H1 (cell line): ENCODE measurements around the gene RASEF. TPM values are rescaled to one million over a fixed set of nuclear protein-coding genes. Genes with fewer than 3 reads are reported as not detected.

Experiments
- CTCF ChIA-PET: fragments of 300-600 bp; sonication (Branson Sonifier 250); formaldehyde crosslinking; loops from one replicate; lab custom pipeline; 2021; ENCODE audit not compliant: partially characterized antibody; lab: Charles Lee
- POLR2A ChIA-PET: fragments of 300-600 bp; sonication (Branson Sonifier 250); formaldehyde crosslinking; loops from one replicate; lab custom pipeline; 2021; ENCODE audit warnings: inconsistent platforms; ENCODE audit not compliant: partially characterized antibody; lab: Charles Lee
- DNase-seq, 2 experiments: peaks; one replicate each; pipeline versions ENCODE4 v3.0.0 to v3.0.0-alpha.2; 2010 to 2022; ENCODE audit warnings: low spot score in 2 of 2, low read depth in 1 of 2, mixed read lengths in 1 of 2
- FAIRE-seq: peaks from 2 replicates; lab custom pipeline; 2011; peaks lifted over from hg19 to GRCh38; lab: Jason Lieb, UNC
- H2AFZ ChIP-seq: 2 replicates; pipeline ENCODE4 v1.8.1; 2012; ENCODE audit warnings: low read length, inconsistent platforms
- H2AK5ac ChIP-seq: 2 replicates; pipeline ENCODE4 v1.6.1; 2013; ENCODE audit warnings: low read depth, low read length
- H2BK120ac ChIP-seq: replicated peaks from 2 replicates; pipeline ENCODE3; 2013; ENCODE audit warnings: low read depth, low read length, inconsistent platforms
- H2BK12ac ChIP-seq: 2 replicates; pipeline ENCODE4 v1.6.1; 2013; ENCODE audit warnings: low read depth, low read length
- H2BK15ac ChIP-seq: 2 replicates; pipeline ENCODE4 v1.6.1; 2013; ENCODE audit warnings: low read length
- H2BK20ac ChIP-seq: 2 replicates; pipeline ENCODE4 v1.6.1; 2013; ENCODE audit warnings: low read length
- H2BK5ac ChIP-seq: 2 replicates; pipeline ENCODE4 v1.6.1; 2013; ENCODE audit warnings: low read depth, low read length
- H3K14ac ChIP-seq: 2 replicates; pipeline ENCODE4 v1.6.1; 2013; ENCODE audit warnings: inconsistent platforms; ENCODE audit not compliant: insufficient read length
- H3K18ac ChIP-seq: 2 replicates; pipeline ENCODE4 v1.6.1; 2013; ENCODE audit warnings: low read length; ENCODE audit errors: extremely low read depth
- H3K23ac ChIP-seq: 2 replicates; pipeline ENCODE4 v1.6.1; 2013; ENCODE audit warnings: inconsistent platforms; ENCODE audit not compliant: insufficient read length
- H3K23me2 ChIP-seq: 2 replicates; pipeline ENCODE4 v1.6.1; 2013; ENCODE audit warnings: low read depth, low read length
- H3K27ac ChIP-seq: 2 replicates; pipeline ENCODE4 v1.6.1; 2011; ENCODE audit warnings: low read depth, low read length, inconsistent platforms
- H3K27me3 ChIP-seq, 4 experiments: replicated peaks in 1 of 4; 1 replicate in 1 of 4; 2 replicates in 3 of 4; pipeline versions ENCODE4 v1.6.1 to v1.8.1; 2011 to 2013; ENCODE audit warnings: low read length in 3 of 4, mild to moderate bottlenecking in 3 of 4, inconsistent platforms in 2 of 4, mixed read lengths in 2 of 4, moderate library complexity in 1 of 4; ENCODE audit not compliant: control insufficient read depth in 3 of 4, insufficient read depth in 3 of 4; ENCODE audit errors: extremely low read depth in 1 of 4
- H3K36me3 ChIP-seq, 4 experiments: 2 replicates each; pipeline versions ENCODE4 v1.6.1 to v1.8.1; 2011 to 2013; ENCODE audit warnings: mild to moderate bottlenecking in 4 of 4, low read length in 3 of 4, moderate library complexity in 2 of 4, control low read depth in 1 of 4, inconsistent platforms in 1 of 4; ENCODE audit not compliant: insufficient read depth in 4 of 4, control insufficient read depth in 2 of 4
- H3K4ac ChIP-seq: replicated peaks from 2 replicates; pipeline ENCODE3; 2013; ENCODE audit warnings: low read length, low read depth, mixed read lengths, inconsistent platforms; ENCODE audit not compliant: insufficient read length
- H3K4me1 ChIP-seq, 4 experiments: replicated peaks in 1 of 4; 1 replicate in 1 of 4; 2 replicates in 3 of 4; pipeline versions ENCODE4 v1.6.1 to v1.8.1; 2011 to 2013; ENCODE audit warnings: low read length in 3 of 4, inconsistent platforms in 2 of 4, mixed read lengths in 1 of 4; ENCODE audit not compliant: insufficient read depth in 4 of 4, control insufficient read depth in 3 of 4
- H3K4me2 ChIP-seq, 2 experiments: 2 replicates each; pipeline versions ENCODE4 v1.6.1 to v1.8.1; 2011 to 2013; ENCODE audit warnings: low read depth in 2 of 2, low read length in 2 of 2, control low read depth in 1 of 2, inconsistent platforms in 1 of 2, mild to moderate bottlenecking in 1 of 2; ENCODE audit not compliant: insufficient read depth in 1 of 2
- H3K4me3 ChIP-seq, 4 experiments: fragments of 200-600, 300-600 bp in 1 of 4; sonication (generic), shearing (Covaris generic), sonication (Bioruptor Twin) in 1 of 4; 2 replicates each; pipeline versions ENCODE4 v1.5.1 to v1.8.1; 2011 to 2016; ENCODE audit warnings: low read length in 4 of 4, low read depth in 3 of 4, control low read depth in 2 of 4, inconsistent platforms in 2 of 4, mild to moderate bottlenecking in 2 of 4, mixed read lengths in 1 of 4, moderate library complexity in 1 of 4; ENCODE audit not compliant: insufficient read depth in 2 of 4; ENCODE audit errors: extremely low read depth in 1 of 4
- H3K56ac ChIP-seq: replicated peaks from 2 replicates; pipeline ENCODE3; 2013; ENCODE audit warnings: low read depth, mild to moderate bottlenecking, mixed read lengths, low read length, inconsistent platforms; ENCODE audit not compliant: insufficient read length
- H3K79me1 ChIP-seq: 2 replicates; pipeline ENCODE4 v1.6.1; 2013; ENCODE audit warnings: low read depth, low read length, control low read depth
- H3K79me2 ChIP-seq, 2 experiments: 2 replicates each; pipeline versions ENCODE4 v1.6.1 to v1.8.1; 2012 to 2013; ENCODE audit warnings: low read length in 2 of 2, mild to moderate bottlenecking in 2 of 2, inconsistent platforms in 1 of 2; ENCODE audit not compliant: insufficient read depth in 2 of 2, control insufficient read depth in 1 of 2
- H3K9ac ChIP-seq, 4 experiments: replicated peaks in 1 of 4; 1 replicate in 1 of 4; 2 replicates in 3 of 4; pipeline versions ENCODE4 v1.6.1 to v1.8.1; 2011 to 2013; ENCODE audit warnings: low read depth in 3 of 4, low read length in 3 of 4, control low read depth in 2 of 4, mild to moderate bottlenecking in 2 of 4, moderate library complexity in 2 of 4, inconsistent platforms in 1 of 4; ENCODE audit errors: extremely low read depth in 1 of 4
- H3K9me3 ChIP-seq, 2 experiments: 2 replicates each; pipeline versions ENCODE4 v1.6.1 to v1.8.1; 2012 to 2013; ENCODE audit warnings: mild to moderate bottlenecking in 2 of 2, moderate library complexity in 2 of 2, control low read depth in 1 of 2, inconsistent platforms in 1 of 2, low read depth in 1 of 2, low read length in 1 of 2, mixed read lengths in 1 of 2; ENCODE audit not compliant: insufficient read depth in 2 of 2
- H4K20me1 ChIP-seq, 2 experiments: replicated peaks in 1 of 2; 2 replicates each; pipeline versions ENCODE3 to v1.8.1; 2011 to 2013; ENCODE audit warnings: inconsistent platforms in 2 of 2, low read length in 2 of 2, mild to moderate bottlenecking in 1 of 2; ENCODE audit not compliant: insufficient read depth in 2 of 2, control insufficient read depth in 1 of 2
- H4K5ac ChIP-seq: 2 replicates; pipeline ENCODE4 v1.6.1; 2013; ENCODE audit warnings: low read length, low read depth, mixed read lengths, inconsistent platforms; ENCODE audit not compliant: insufficient read length
- H4K8ac ChIP-seq: 2 replicates; pipeline ENCODE4 v1.8.0; 2013; ENCODE audit warnings: mild to moderate bottlenecking, moderate library complexity, low read length, inconsistent platforms; ENCODE audit not compliant: insufficient read depth; ENCODE audit errors: extremely low read depth
- H4K91ac ChIP-seq: replicated peaks from 2 replicates; pipeline ENCODE3; 2013; ENCODE audit warnings: low read length, mixed read lengths, inconsistent platforms; ENCODE audit not compliant: insufficient read length
- ASH2L ChIP-seq: fragments of 200-600, 300-600 bp; sonication (generic); IDR thresholded peaks from one replicate; pipeline ENCODE4 v1.7.1; 2017; ENCODE audit warnings: low read length
- ATF3 ChIP-seq: IDR thresholded peaks from 2 replicates; pipeline ENCODE4 v1.6.1; 2011; ENCODE audit warnings: low read depth, mild to moderate bottlenecking, low read length; ENCODE audit not compliant: insufficient read depth
- BACH1 ChIP-seq: IDR thresholded peaks from 2 replicates; pipeline ENCODE4 v1.6.1; 2012; ENCODE audit warnings: low read length, improper control_type of control experiment
- CEBPB ChIP-seq: IDR thresholded peaks from 2 replicates; pipeline ENCODE4 v1.6.1; 2012; ENCODE audit warnings: low read depth, low read length
- CREB1 ChIP-seq: IDR thresholded peaks from 2 replicates; pipeline ENCODE4 v1.6.1; 2012; ENCODE audit warnings: inconsistent platforms
- EGR1 ChIP-seq: IDR thresholded peaks from 2 replicates; pipeline ENCODE4 v1.6.1; 2011; ENCODE audit warnings: low read depth, low read length, borderline replicate concordance
- HDAC6 ChIP-seq: IDR thresholded peaks from one replicate; pipeline ENCODE4 v1.7.1; 2012; ENCODE audit warnings: low read depth, mild to moderate bottlenecking, inconsistent platforms, low read length, moderate library complexity
- JUN ChIP-seq: IDR thresholded peaks from 2 replicates; pipeline ENCODE4 v1.6.1; 2011; ENCODE audit warnings: low read depth, mild to moderate bottlenecking, improper control_type of control experiment, low read length
- KDM5A ChIP-seq: fragments of 200-600 bp; IDR thresholded peaks from 2 replicates; pipeline ENCODE4 v1.7.1; 2012; ENCODE audit warnings: mild to moderate bottlenecking, low read length, inconsistent platforms, mixed read lengths
- MAX ChIP-seq: IDR thresholded peaks from 2 replicates; pipeline ENCODE4 v1.6.1; 2012; ENCODE audit warnings: inconsistent platforms
- RAD21 ChIP-seq, 2 experiments: IDR thresholded peaks in 1 of 2; conservative IDR thresholded peaks in 1 of 2; 2 replicates each; pipeline ENCODE4 v1.6.1; 2011; ENCODE audit warnings: low read depth in 2 of 2, low read length in 2 of 2, improper control_type of control experiment in 1 of 2, inconsistent platforms in 1 of 2, mild to moderate bottlenecking in 1 of 2, moderate library complexity in 1 of 2
- RFX5 ChIP-seq: IDR thresholded peaks from 2 replicates; pipeline ENCODE4 v1.6.1; 2011; ENCODE audit warnings: low read depth, low read length, improper control_type of control experiment, borderline replicate concordance
- SP1 ChIP-seq: IDR thresholded peaks from 2 replicates; pipeline ENCODE4 v1.6.1; 2011; ENCODE audit warnings: low read depth, low read length
- SRF ChIP-seq: IDR thresholded peaks from 2 replicates; pipeline ENCODE4 v1.6.1; 2011; ENCODE audit warnings: mild to moderate bottlenecking, low read depth, low read length, moderate library complexity
- TAF1 ChIP-seq: IDR thresholded peaks from 2 replicates; pipeline ENCODE4 v1.6.1; 2011; ENCODE audit warnings: mild to moderate bottlenecking, low read depth, low read length
- YY1 ChIP-seq: IDR thresholded peaks from 2 replicates; pipeline ENCODE4 v1.6.1; 2011; ENCODE audit warnings: low read depth, mild to moderate bottlenecking, low read length
- ZNF274 ChIP-seq: IDR thresholded peaks from 2 replicates; pipeline ENCODE4 v1.7.0; 2012; ENCODE audit warnings: low read length, borderline replicate concordance; ENCODE audit errors: extremely low read depth
- polyA plus RNA-seq, 7 experiments: library from polyadenylated mRNA; depleted of rRNA in 3 of 7; stranded (reverse) in 5 of 7; unstranded in 2 of 7; fragments of >200 nt in 5 of 7; fragments of 200-250 nt in 2 of 7; gene quantifications; 1 replicate in 5 of 7; 2 replicates in 1 of 7; 4 replicates in 1 of 7; pipeline versions ENCODE4 v1.2.1 to v1.2.3, GENCODE V29; 2011 to 2013; ENCODE audit warnings: missing spikeins in 2 of 7, mixed read lengths in 2 of 7
- total RNA-seq: library from RNA; stranded (reverse); fragmentation: NEBNext Ultra II Directional; extraction: Animal tissue kit (Norgen Biotek cat#: 25700); gene quantifications from 2 replicates; pipeline ENCODE4 v1.2.1, GENCODE V29; 2021

RASEF gene
- total and polyA plus RNA-seq, 2 of the 8 experiments (the other 6 are each of a cell fraction or from before 2014, with no cell fraction given) = 1.1 to 4.6 TPM

DNA sequence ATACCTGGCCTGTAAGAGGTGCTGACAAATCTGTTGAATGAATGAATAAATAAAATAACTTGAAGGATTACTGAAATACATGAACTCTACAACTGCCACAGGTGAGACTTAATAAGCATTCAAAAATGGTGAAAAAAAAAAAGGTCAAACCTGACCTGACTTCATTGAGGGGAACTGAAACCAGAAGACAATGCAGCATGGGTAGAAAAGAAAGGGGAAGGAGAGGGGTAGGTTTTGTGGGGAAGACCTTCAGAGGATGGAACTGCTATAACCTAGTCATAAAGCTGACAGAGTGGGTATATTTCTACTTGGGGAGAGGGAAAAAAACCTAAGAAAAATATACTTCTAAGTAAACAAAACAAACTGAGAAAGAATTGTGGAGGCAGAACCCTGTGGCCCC is 56.6 kb downstream of the RASEF start:
- Histone ChIP-seq H2BK12ac (no peak overlapping the region), H2BK120ac (no peak overlapping the region), H3K56ac (no peak overlapping the region), H2BK5ac (no peak overlapping the region), H2BK15ac (no peak overlapping the region), H3K4me1 (no peaks in the 10 kb centered on the region), H2BK20ac (no peak overlapping the region), H3K79me2 (no peaks in the 10 kb centered on the region), H3K4me3 (no peak overlapping the region), H4K8ac (no peak overlapping the region), H2AFZ (no peak overlapping the region), H3K9ac (no peak overlapping the region), H3K23me2 (no peaks in the 10 kb centered on the region), H4K5ac (no peak overlapping the region), H3K23ac (no peak overlapping the region), H2AK5ac (no peak overlapping the region), H3K14ac (no peak overlapping the region), H4K20me1 (no peaks in the 10 kb centered on the region), H4K91ac (no peak overlapping the region), H3K36me3 (no peaks in the 10 kb centered on the region), H3K79me1 (no peaks in the 10 kb centered on the region), H3K4ac (no peak overlapping the region), H3K27ac (no peak overlapping the region), H3K18ac (no peak overlapping the region), H3K9me3 (no peaks in the 10 kb centered on the region), H3K4me2 (no peak overlapping the region), H3K27me3 (no peaks in the 10 kb centered on the region)
- FAIRE-seq (no peak), DNase-seq (no peak)
- CTCF ChIA-PET = no interaction called here
- POLR2A ChIA-PET = no interaction called here
- no peak for TF ChIP-seq YY1
- no peak for TF ChIP-seq RAD21 (IDR thresholded peaks at IDR 0.05 in 1 of 2, conservative IDR thresholded peaks at IDR 0.05 in 1 of 2; ENCODE audit: low read depth in 2 of 2, low read length in 2 of 2)
- no peak for TF ChIP-seq RFX5
- TF ChIP-seq TAF1 = no peak
- TF ChIP-seq KDM5A = no peak
- TF ChIP-seq MAX = no peak
- no peak for TF ChIP-seq BACH1
- TF ChIP-seq ATF3 = no peak
- no peak for TF ChIP-seq EGR1
- TF ChIP-seq SP1 = no peak
- TF ChIP-seq CREB1 = no peak
- TF ChIP-seq ZNF274 = no peak
- no peak for TF ChIP-seq ASH2L
- no peak for TF ChIP-seq HDAC6
- no peak for TF ChIP-seq SRF
- no peak for TF ChIP-seq CEBPB
- no peak for TF ChIP-seq JUN
